OCI-LY1 (cell line): ENCODE data around the gene SAMD14.

Experiments
- EZH2 ChIP-seq: fragments of 200-600 bp; sonication (generic), shearing (Covaris generic); IDR thresholded peaks from 2 replicates; pipeline ENCODE4 v1.8.0; 2017; ENCODE audit warnings: borderline replicate concordance, mixed run types, mild to moderate bottlenecking, antibody characterized with exemption, low read length, moderate library complexity, mixed read lengths
- TF ChIP-seq, protein P1 (sequence below): fragments of 200-600 bp; sonication (generic), shearing (Covaris generic); IDR thresholded peaks from 2 replicates; pipeline ENCODE4 v1.5.1; 2017; ENCODE audit warnings: mild to moderate bottlenecking, antibody characterized with exemption, low read length, moderate library complexity, mixed read lengths

DNA sequence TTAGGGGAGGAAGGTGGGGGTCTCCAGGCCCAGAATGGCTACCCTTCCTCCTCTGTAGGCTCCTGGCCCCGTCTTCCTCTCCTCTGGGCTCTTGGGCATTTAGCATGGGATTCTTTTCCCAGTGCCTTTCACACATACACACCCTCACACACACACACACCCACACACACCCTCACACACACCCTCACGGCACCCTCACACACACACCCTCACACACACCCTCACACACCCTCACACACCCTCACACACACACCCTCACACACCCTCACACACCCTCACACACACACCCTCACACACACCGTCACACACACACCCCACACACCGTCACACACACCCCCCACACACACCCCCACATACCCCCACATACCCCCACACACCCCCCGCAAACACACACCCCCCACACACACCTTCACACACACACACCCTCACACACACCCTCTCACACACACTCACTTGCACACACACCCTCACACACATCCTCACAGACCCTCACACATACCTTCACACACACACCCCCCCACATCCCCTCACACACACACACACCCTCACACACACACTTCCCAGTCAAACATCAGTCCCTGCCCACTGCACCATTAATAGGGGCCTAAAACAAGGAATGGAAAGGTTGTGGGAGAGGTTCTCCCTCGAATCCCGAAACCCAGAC, 36.7 kb upstream of the SAMD14 start:
- TF ChIP-seq, protein P1, sequence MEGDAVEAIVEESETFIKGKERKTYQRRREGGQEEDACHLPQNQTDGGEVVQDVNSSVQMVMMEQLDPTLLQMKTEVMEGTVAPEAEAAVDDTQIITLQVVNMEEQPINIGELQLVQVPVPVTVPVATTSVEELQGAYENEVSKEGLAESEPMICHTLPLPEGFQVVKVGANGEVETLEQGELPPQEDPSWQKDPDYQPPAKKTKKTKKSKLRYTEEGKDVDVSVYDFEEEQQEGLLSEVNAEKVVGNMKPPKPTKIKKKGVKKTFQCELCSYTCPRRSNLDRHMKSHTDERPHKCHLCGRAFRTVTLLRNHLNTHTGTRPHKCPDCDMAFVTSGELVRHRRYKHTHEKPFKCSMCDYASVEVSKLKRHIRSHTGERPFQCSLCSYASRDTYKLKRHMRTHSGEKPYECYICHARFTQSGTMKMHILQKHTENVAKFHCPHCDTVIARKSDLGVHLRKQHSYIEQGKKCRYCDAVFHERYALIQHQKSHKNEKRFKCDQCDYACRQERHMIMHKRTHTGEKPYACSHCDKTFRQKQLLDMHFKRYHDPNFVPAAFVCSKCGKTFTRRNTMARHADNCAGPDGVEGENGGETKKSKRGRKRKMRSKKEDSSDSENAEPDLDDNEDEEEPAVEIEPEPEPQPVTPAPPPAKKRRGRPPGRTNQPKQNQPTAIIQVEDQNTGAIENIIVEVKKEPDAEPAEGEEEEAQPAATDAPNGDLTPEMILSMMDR, result no peak
- TF ChIP-seq EZH2, result no peak
